Stimulated activated CD4-positive, alpha-beta T cell treated with anti-CD3 and anti-CD28 coated beads, Interleukin-4, amount 100 ng/mL, for 24 hours (primary cell): Measurements from ENCODE around the gene POPDC2.
A peak's percentile ranks its signal among the peaks of the same experiment; 100 is the strongest.
"Not testable (repeated sequence)": the region's sequence is repeated elsewhere in the genome, so short reads cannot be mapped to it uniquely, and the experiment has no call there.

ENCODE experiments used
- DNase-seq: peaks from one replicate; pipeline ENCODE4 v3.0.0-alpha.2; 2020

The POPDC2 gene, protein sequence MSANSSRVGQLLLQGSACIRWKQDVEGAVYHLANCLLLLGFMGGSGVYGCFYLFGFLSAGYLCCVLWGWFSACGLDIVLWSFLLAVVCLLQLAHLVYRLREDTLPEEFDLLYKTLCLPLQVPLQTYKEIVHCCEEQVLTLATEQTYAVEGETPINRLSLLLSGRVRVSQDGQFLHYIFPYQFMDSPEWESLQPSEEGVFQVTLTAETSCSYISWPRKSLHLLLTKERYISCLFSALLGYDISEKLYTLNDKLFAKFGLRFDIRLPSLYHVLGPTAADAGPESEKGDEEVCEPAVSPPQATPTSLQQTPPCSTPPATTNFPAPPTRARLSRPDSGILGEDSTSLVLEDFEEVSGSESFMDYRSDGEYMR

GRCh38 chr3:119660474-119661440 lies at the start of gene POPDC2:
Gene POPDC2, minus strand, starts transcription at chr3:119660589. Its CDS starts 166 bp downstream, at chr3:119660423.
- no peak for DNase-seq

GRCh38 chr3:119703820-119704531 lies 43.6 kb upstream of the POPDC2 start:
- no peak for DNase-seq

GRCh38 chr3:119702530-119703527 lies 42.4 kb upstream of the POPDC2 start, which contains the start of gene CFAP91:
Gene CFAP91, plus strand, starts transcription at chr3:119703022. Its CDS starts 77 bp downstream, at chr3:119703099.
- DNase-seq: peak; percentile 80

DNA sequence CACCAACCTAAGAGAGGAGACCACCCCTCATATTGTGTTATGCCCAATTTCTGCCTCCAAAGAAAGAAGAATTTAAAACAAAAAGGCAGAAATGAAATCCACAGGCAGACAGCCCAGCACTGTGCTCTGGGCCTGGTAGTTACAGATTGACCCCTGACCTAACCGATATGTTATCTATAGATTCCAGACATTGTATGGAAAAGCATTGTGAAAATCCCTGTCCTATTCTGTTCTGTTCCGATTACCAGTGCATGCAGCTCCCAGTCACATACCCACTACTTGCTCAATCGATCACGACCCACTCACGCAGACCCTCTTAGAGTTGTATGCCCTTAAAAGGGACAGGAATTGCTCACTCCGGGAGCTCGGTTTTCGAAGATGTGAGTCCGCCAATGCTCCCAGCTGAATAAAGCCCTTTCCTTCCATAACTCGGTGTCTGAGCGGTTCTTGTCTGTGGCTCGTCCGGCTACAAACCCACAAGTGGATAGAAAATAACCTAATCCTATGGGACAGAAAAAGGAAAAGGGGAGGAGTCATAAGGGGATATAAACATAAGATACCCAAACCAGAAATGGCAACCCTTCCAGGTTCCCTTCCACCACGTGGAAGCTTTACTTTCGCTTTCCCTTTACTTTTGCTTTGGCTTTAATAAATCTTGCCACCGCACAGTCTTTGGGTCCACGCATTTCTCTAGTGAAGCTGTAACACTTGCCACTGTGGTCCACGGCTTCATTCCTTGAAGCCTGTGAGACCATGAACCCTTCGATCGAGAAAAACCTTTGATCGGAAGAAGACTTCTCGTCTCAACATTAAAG lies 40.7 kb upstream of the POPDC2 start:
- DNase-seq: no peak

DNA sequence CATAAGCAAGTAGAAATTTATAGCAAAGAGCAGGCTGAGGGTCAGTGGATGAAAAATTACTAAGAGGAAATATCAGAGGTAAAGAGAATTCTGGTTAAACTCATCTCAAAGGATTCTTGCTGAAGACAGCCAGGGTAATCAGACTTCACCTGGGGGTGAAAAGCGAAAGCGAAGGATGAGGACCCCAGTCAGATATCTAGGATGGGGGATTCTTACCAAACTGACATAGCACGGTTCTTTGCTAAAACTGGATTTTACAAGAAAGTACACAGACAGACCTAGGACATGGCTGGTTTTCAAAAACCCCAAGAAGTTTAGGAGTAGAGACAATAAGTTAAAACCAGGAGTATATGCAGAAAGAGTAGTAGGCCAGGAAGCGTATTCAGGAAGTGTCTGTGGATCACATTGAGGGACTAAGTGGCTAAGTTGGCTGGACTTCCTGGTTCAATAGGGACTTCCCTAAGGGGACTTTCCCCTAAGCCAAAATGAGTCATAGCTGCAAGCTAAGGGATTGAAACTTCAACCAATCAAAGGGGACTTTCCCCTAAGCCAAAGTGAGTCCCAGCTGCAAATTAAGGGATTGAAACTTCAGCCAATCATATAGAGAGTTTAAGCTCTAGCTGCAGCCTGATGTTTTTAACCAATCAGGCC lies 40.0 kb upstream of the POPDC2 start:
- peak; percentile 60 for DNase-seq

DNA sequence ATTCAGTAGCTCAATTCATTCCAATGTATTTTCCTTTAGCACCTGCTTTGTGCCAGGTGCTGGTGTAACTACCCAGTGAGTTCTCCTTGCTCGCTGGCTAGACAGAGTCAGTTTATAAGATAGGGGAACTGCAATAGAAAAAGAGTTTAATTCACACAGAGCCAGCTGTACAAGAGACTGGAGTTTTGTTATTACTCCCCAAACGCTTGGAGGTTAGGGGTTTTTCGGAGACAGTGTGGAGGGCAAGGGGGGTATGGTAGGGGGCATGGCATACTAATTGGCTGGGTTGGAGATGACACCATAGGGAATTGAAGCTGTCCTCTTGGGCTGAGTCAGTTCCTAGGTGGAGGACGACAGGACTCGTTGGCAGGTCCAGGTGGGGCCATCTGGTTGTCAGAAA lies 37.0 kb upstream of the POPDC2 start:
- no peak for DNase-seq

- DNase-seq: no peak
These were observed 35.1 kb upstream of the POPDC2 start for GRCh38 chr3:119695480-119695879.

- DNase-seq: no peak
These were observed 29.8 kb upstream of the POPDC2 start for GRCh38 chr3:119690043-119690656.

DNA sequence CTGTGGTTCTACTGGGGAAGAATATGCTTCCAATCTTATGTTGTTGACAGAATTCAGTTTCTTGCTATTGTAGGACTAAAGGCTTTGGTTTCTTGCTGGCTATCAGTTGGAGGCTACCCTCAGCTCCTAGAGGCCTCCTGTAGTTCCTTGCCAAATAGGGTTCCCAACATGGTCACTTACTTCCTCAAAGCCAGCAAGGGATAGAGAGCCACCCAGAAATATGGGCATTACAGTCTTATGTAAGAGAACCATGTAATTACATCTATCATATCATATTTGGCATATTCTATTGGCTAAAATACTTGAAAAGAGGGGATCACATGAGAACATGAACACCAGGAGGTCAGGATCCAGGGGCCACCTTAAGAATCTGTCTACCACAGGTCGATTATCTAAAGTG lies 23.0 kb upstream of the POPDC2 start:
- no peak for DNase-seq

GRCh38 chr3:119681279-119681678 lies 20.9 kb upstream of the POPDC2 start:
- no peak for DNase-seq

DNA sequence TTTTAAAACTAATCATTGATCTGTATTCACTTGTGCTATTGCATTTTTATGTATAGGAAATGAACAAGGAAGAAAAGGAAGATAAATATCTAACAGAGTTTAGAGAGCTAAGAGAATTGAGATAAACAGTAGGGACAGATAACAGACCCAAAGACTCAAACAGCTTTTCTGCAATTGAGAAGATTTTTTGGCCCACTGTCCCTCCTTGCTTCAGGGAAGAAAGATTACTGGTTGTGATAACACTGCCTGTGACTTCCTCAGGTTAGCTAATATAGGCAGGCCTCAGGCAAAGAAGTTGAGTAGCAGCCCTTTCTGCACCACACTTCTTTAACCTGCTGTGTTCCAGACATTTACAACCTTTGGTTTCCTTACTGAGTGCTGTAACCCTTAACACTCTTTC lies 19.5 kb upstream of the POPDC2 start:
- DNase-seq: no peak

GRCh38 chr3:119678209-119678608 lies 17.8 kb upstream of the POPDC2 start:
- not testable (repeated sequence) for DNase-seq

GRCh38 chr3:119677641-119677934 lies 17.2 kb upstream of the POPDC2 start:
- no peak for DNase-seq

DNA sequence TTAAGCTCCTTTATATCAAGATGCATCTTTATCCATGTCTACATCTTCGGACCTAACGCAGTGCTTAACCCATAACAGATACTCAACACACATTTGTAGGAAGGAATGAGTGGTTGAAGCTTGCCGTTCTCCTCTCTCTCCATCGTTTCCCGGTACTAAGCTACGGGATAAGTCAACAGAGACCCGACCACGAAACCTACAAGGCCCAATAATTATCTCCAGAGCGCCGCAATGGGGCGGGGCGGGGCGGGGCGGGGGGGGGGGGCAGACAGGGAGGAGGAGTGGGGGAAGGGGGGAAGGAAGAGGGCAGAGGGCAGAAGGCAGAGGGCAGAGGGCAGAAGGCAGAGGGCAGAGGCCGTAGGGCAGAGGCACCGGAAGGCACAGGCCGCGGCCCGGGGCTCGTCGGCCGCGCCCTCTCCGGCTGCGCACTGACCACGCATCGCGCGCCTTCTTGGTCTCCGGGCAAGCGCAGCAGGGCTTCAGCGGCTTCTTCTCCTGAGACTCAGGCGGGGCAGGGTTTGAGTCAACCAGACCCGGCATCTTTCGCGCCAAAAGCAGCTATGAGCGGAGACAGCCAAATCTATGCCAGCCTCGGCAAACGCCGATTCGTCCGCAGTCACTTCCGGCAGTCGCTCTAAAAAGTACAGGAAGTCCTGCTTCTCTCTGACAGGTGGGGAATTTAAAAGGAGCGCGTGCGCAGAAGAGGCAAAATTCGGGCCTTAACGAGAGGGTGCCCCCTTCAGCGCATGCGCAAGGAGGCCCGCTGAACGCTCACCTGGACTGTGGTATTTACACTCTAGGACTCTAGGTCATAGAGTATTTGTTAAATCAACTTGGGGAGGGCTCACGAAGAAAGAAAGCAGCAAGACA lies 16.6 kb upstream of the POPDC2 start, which contains the start of gene COX17:
Gene COX17 (minus strand): TSS at position 636 of the 870 bp plus-strand sequence. CDS start 96 bp downstream, at position 540.
- peak; percentile 96 for DNase-seq

GRCh38 chr3:119676020-119676419 lies 15.6 kb upstream of the POPDC2 start:
- DNase-seq: no peak

GRCh38 chr3:119675188-119675874 lies 14.9 kb upstream of the POPDC2 start:
- DNase-seq: no peak

DNA sequence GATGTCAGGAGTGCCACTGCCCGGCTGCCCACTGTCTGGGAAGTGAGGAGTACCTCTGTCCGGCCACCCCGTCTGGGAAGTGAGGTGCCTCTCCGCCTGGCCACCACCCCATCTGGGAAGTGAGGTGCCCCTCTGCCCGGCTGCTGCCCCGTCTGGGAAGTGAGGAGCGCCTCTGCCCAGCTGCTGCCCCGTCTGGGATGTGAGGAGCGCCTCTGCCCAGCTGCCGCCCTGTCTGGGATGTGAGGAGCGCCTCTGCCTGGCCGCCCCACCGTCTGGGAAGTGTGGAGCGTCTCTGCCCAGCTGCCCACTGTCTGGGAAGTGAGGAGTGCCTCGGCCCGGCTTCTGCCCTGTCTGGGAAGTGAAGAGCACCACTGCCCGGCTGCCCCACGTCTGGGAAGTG lies 13.5 kb upstream of the POPDC2 start:
- DNase-seq: no peak

GRCh38 chr3:119672776-119673175 lies 12.4 kb upstream of the POPDC2 start:
- no peak for DNase-seq
